OCI-LY1 (cell line): ENCODE data around the gene SPINK2.

Experiments used
- CTCF ChIP-seq: fragments of 200-600 bp; sonication (generic), shearing (Covaris generic); IDR thresholded peaks from 2 replicates; pipeline ENCODE4 v1.5.1; 2017; ENCODE audit warnings: mild to moderate bottlenecking, antibody characterized with exemption, low read length, moderate library complexity, mixed read lengths
- EZH2 ChIP-seq: fragments of 200-600 bp; sonication (generic), shearing (Covaris generic); IDR thresholded peaks from 2 replicates; pipeline ENCODE4 v1.8.0; 2017; ENCODE audit warnings: borderline replicate concordance, mixed run types, mild to moderate bottlenecking, antibody characterized with exemption, low read length, moderate library complexity, mixed read lengths

- TF ChIP-seq EZH2 (no peak), CTCF (no peak)
Observed at GRCh38 chr4:56850910-56851309, 29.4 kb upstream of the SPINK2 start.
